ENCODE data around the gene FMN2.
"Not testable (repeated sequence)": the region's sequence is repeated elsewhere in the genome, so short reads cannot be mapped to it uniquely, and the experiment has no call there.

The FMN2 gene

DNA sequence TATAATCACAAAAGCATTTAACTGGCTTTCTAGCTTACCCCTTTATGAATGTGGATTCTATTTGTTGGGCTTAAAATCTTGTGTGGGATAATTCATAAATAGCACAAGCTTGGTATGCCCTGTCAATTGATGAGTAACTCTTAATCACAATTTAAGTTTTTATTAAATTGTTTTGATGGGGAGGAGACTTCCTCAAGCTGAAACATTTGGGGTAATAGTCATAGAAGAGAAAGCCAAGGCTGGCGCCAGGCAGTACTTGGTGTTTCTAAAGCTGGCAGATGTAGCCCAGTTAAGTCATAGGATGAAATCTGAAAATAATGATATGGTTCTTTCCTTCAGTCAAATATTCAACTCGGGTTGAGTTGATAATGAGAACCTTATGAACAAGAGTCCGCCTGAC, 167.2 kb downstream of the FMN2 start:
- Histone ChIP-seq H3K36me3 (no peaks in the 10 kb centered on the region), H3K9me3 (no peaks in the 10 kb centered on the region), H3K4me3 (ENCODE audit: low read depth in 1 of 2, low read length in 1 of 2) (no peak overlapping the region), H3K27ac (no peak overlapping the region), H3K27me3 (no peaks in the 10 kb centered on the region), H3K4me1 (ENCODE audit: control insufficient read depth in 1 of 2, insufficient read depth in 1 of 2, low read depth in 1 of 2, low read length in 1 of 2) (no peaks in the 10 kb centered on the region)
- TF ChIP-seq, protein P1, sequence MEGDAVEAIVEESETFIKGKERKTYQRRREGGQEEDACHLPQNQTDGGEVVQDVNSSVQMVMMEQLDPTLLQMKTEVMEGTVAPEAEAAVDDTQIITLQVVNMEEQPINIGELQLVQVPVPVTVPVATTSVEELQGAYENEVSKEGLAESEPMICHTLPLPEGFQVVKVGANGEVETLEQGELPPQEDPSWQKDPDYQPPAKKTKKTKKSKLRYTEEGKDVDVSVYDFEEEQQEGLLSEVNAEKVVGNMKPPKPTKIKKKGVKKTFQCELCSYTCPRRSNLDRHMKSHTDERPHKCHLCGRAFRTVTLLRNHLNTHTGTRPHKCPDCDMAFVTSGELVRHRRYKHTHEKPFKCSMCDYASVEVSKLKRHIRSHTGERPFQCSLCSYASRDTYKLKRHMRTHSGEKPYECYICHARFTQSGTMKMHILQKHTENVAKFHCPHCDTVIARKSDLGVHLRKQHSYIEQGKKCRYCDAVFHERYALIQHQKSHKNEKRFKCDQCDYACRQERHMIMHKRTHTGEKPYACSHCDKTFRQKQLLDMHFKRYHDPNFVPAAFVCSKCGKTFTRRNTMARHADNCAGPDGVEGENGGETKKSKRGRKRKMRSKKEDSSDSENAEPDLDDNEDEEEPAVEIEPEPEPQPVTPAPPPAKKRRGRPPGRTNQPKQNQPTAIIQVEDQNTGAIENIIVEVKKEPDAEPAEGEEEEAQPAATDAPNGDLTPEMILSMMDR (IDR thresholded peaks at IDR 0.05), result no peak

DNA sequence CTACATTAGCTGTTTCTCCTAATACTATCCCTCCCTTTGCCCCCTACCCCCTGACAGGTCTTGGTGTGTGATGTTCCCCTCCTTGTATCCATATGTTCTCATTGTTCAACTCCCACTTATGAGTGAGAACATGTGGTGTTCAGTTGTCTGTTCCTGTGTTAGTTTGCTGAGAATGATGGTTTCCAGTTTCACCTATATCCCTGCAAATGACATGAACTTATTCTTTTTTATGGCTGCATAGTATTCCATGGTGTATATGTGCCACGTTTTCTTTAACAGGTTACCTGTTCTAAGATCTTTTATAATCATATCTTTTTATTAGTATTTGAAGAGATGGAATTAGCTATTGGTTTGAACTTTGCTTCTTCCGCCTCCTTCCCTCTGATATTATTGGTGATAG, 172.8 kb downstream of the FMN2 start:
- H3K36me3 ChIP-seq; H3K9me3 ChIP-seq; H3K4me3 ChIP-seq (ENCODE audit: low read depth in 1 of 2, low read length in 1 of 2); H3K27me3 ChIP-seq; H3K27ac ChIP-seq; H3K4me1 ChIP-seq (ENCODE audit: control insufficient read depth in 1 of 2, insufficient read depth in 1 of 2, low read depth in 1 of 2, low read length in 1 of 2): not testable (repeated sequence)

- no peaks in the 10 kb centered on the region for H3K9me3 ChIP-seq
- no peaks in the 10 kb centered on the region for H3K36me3 ChIP-seq
- no peak overlapping the region for H3K27ac ChIP-seq
- no peak overlapping the region for H3K4me3 ChIP-seq (ENCODE audit: low read depth in 1 of 2, low read length in 1 of 2)
- H3K27me3 ChIP-seq, result no peaks in the 10 kb centered on the region
- H3K4me1 ChIP-seq (ENCODE audit: control insufficient read depth in 1 of 2, insufficient read depth in 1 of 2, low read depth in 1 of 2, low read length in 1 of 2), result no peaks in the 10 kb centered on the region
- TF ChIP-seq, protein P1 (IDR thresholded peaks at IDR 0.05), result no peak
Measured at GRCh38 chr1:240271081-240271480, 179.4 kb downstream of the FMN2 start.

DNA sequence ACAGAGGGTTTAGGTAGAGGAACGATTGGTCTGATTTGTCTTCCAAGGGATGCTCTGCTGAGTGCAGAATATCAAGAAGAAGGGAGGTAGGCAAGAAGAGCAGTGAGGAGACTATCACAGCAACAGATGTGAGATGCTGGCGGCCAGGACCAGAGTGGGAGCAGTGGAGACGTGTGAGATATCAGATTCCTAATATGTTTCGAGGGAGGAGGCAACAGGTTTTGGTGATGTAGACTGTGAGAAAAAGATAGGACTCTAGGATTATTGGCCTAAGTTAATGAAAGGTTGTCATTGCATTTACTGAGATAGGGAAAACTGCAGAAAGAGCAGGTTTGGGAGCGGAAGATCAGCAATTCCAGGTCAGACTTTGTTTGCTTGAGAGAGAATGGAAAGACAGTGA, 182.9 kb downstream of the FMN2 start:
- TF ChIP-seq, protein P1 (IDR thresholded peaks at IDR 0.05), result no peak
- no peak overlapping the region for H3K27ac ChIP-seq
- no peaks in the 10 kb centered on the region for H3K27me3 ChIP-seq
- no peaks in the 10 kb centered on the region for H3K36me3 ChIP-seq
- no peaks in the 10 kb centered on the region for H3K4me1 ChIP-seq (ENCODE audit: control insufficient read depth in 1 of 2, insufficient read depth in 1 of 2, low read depth in 1 of 2, low read length in 1 of 2)
- no peaks in the 10 kb centered on the region for H3K9me3 ChIP-seq
- H3K4me3 ChIP-seq (ENCODE audit: low read depth in 1 of 2, low read length in 1 of 2), result no peak overlapping the region

- H3K4me1 ChIP-seq (ENCODE audit: control insufficient read depth in 1 of 2, insufficient read depth in 1 of 2, low read depth in 1 of 2, low read length in 1 of 2); H3K27me3 ChIP-seq; H3K36me3 ChIP-seq; H3K9me3 ChIP-seq; H3K4me3 ChIP-seq (ENCODE audit: low read depth in 1 of 2, low read length in 1 of 2); H3K27ac ChIP-seq: not testable (repeated sequence)
Measured at GRCh38 chr1:240275219-240275618, 183.5 kb downstream of the FMN2 start.

DNA sequence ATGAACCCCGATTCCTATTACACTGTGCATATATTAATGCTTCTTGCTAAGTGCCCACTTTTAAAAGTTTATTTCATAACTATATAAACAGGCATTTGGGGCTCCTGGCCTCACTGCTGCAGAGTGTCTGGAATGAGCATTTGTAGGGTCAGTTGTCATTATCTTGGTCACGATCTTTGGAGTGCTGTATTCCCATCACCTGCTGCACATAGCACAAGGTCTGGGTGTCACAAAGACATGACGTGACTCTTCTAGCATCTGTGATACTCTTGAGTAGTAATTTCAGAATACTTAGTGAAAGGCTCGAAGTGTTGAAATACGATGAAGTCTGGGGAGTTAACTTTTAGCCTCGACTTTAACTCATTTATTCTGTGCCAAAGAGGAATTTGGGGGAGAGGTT, 186.4 kb downstream of the FMN2 start:
- Histone ChIP-seq H3K9me3 (no peaks in the 10 kb centered on the region), H3K4me1 (ENCODE audit: control insufficient read depth in 1 of 2, insufficient read depth in 1 of 2, low read depth in 1 of 2, low read length in 1 of 2) (no peaks in the 10 kb centered on the region), H3K27me3 (no peaks in the 10 kb centered on the region), H3K36me3 (no peaks in the 10 kb centered on the region), H3K4me3 (ENCODE audit: low read depth in 1 of 2, low read length in 1 of 2) (no peak overlapping the region), H3K27ac (no peak overlapping the region)
- TF ChIP-seq, protein P1 (IDR thresholded peaks at IDR 0.05), result no peak
